Ramos (cell line): Measurements from ENCODE around the gene CNTNAP2.
"Not testable (repeated sequence)": the region's sequence is repeated elsewhere in the genome, so short reads cannot be mapped to it uniquely, and the experiment has no call there.

Experiments
- in situ Hi-C: fragments of 300-500 bp; cut with MboI; formaldehyde crosslinking; loops from one replicate; pipeline ENCODE4 v1.14.3; 2022; ENCODE audit warnings: low sequenced_read_pairs; ENCODE audit not compliant: unreplicated experiment

CNTNAP2 gene

DNA sequence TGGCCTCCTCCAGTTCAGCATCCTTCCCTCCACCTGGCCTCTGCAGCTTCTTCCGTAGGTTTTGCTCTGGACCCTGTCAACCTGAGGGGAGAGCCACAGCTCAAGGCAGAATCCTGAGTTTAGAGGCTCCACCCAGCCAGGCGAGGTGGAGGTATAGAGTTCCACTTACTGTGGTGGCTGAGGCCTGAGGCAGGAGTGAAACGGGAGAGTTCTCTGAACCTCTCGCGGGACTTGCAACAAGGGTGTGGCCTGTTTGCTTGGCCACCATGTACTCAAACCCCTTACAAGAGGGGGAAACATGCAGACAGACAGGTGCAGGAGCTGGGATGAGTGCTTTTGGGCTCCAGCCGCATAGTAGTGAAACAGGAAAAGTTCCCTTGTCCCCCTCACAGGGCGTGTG, 2320.0 kb downstream of the CNTNAP2 start:
- in situ Hi-C loops, result no loop called here

- in situ Hi-C loops, result no loop called here
Observed at GRCh38 chr7:148437043-148437442, 2320.4 kb downstream of the CNTNAP2 start.

- in situ Hi-C loops, result no loop called here
Observed at GRCh38 chr7:148442141-148442655, 2325.6 kb downstream of the CNTNAP2 start.

- in situ Hi-C loops, result no loop called here
Observed at GRCh38 chr7:148442933-148443332, 2326.3 kb downstream of the CNTNAP2 start.

GRCh38 chr7:148445260-148446044, 2328.9 kb downstream of the CNTNAP2 start:
- in situ Hi-C loops, result no loop called here

- in situ Hi-C loops, result no loop called here
Observed at GRCh38 chr7:148447221-148447849, 2330.7 kb downstream of the CNTNAP2 start.

DNA sequence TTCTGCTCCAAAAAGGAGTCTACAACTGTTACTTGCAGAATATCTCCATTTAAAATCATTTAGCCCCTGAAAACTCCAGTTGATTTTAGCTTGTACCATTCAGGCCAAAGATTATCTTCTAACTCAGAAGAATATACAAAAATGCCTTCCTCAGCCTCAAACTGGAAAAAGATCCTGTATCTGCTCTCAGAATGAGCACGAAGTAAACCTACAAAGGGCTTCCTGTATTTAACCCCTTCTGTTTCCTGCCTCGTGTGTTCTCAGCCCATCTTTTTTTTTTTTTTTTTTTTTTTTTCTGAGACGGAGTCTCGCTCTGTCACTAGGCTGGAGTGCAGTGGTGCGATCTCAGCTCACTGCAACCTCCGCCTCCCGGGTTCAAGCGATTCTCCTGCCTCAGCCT, 2334.9 kb downstream of the CNTNAP2 start:
- in situ Hi-C loops, result not testable (repeated sequence)

DNA sequence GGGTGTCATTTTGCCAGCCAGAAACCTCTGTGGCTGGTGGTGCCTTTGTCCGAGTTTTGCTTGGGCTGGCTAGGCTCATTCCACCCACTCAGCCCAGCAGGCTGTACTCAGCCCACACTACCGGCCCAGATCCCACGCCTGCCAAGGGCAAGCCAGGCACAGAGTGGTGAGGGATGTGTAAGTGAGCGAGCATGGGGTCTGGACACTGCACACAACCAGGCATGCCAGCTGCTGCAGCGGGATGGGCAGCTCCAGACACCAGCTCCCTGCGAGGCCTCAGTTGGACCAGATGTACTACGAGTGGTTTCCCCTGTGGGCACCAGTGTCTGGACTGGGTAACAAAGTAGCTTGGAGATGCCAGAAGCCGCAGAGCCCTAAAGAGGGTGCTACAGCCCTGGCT, 2339.8 kb downstream of the CNTNAP2 start:
- in situ Hi-C loops, result no loop called here

DNA sequence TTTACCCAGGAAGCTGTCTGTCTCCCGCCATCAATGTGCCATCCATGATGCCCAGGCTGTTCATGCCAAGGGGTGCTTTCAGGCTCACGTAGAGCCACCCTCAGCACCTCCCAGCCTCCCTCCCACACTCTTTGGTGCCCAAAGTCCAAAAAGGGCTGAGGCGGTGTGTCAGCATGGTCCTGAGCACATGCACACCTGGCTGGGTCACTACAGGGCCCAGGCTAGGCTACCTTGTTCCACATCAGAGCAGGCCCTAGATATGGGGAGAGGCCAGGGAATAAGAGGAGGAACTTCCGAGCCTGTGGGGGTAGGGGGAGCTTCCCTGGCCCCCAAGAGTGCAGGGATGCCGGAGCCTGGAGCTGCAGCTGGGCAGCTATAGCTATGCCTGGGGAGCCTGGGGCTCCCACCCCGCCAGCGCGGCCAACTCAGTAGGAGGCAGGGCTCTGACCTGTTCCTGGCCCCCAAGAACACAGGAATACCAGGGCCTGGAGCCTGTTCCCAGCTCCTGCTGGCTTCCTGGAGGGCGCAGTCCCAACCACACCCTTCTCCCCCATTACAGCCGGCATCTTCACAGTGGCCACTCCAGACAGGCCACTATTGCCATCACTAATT, 2340.8 kb downstream of the CNTNAP2 start:
- in situ Hi-C loops, result no loop called here

- in situ Hi-C loops, result no loop called here
Observed at GRCh38 chr7:148458263-148458662, 2341.7 kb downstream of the CNTNAP2 start.

GRCh38 chr7:148461392-148462179, 2345.0 kb downstream of the CNTNAP2 start:
- in situ Hi-C loops, result no loop called here

GRCh38 chr7:148462774-148463173, 2346.2 kb downstream of the CNTNAP2 start:
- in situ Hi-C loops, result not testable (repeated sequence)

- in situ Hi-C loops, result no loop called here
Observed at GRCh38 chr7:148463210-148463609, 2346.6 kb downstream of the CNTNAP2 start.

DNA sequence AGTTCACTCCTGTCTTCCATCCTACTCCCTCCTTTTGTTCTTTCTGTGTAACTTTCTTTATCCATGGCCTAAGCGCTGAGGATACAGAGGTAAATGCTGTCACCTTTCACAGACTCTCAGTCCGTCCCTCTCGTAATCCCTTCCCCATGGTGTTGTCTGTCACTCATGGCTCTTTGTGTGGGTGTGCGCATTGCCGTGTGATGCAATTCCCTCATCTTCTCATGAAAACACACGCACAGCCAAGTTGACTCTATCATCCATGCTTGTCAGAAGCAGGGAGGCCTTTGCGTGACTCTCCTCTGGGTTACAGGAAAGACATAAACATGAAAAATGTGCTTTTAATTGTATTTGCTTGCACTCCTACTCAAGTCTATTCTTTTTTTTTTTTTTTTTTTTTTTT, 2348.3 kb downstream of the CNTNAP2 start:
- in situ Hi-C loops, result no loop called here

- in situ Hi-C loops, result not testable (repeated sequence)
Observed at GRCh38 chr7:148465441-148465840, 2348.8 kb downstream of the CNTNAP2 start.

DNA sequence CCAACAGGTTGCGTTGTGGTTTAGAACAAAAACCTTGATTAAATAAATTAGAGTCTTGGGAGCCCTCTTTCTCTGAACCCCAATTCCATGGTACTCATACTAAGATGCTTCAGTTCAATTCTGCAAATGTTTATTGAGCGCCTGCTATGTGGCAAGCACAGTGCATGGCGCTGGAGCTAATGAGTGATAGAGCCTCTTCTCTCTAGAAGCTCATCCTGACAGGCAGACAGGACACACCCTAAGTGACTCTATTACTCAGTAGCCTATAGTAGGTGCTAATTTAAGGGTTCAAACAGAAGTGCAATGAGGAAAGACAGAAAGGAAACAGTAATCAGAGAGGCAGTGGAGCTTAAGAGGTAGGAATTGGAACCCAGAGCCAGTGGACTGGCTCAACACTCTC, 2349.5 kb downstream of the CNTNAP2 start:
- in situ Hi-C loops, result no loop called here

DNA sequence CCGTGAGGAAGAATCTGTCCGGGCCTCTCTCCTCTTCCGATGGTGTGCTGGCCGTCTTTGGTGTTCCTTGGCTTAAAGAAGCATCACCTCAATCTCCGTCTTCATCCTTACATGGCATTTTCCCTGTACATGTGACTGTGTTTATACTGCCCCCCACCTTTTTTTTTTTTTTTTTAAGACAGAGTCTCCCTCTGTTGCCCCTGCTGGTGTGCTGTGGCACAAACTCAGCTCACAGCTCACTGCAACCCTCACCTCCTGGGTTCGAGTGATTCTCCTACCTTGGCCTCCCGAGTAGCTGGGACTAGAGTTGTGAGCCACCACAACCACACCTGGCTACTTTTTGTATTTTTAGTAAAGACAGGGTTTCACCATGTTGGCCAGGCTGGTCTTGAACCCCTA, 2352.1 kb downstream of the CNTNAP2 start:
- in situ Hi-C loops, result no loop called here
